Spleen (tissue), 7 donors: ENCODE results near the gene FAM156B.
"Not testable (repeated sequence)": the region's sequence is repeated elsewhere in the genome, so short reads cannot be mapped to it uniquely, and the experiment has no call there.

Source experiments
- CTCF ChIP-seq, 11 experiments: fragments of 200-600 bp in 7 of 11; fragments of 450-650 bp in 4 of 11; sonication (generic) in 4 of 11; IDR thresholded peaks in 8 of 11; conservative IDR thresholded peaks in 3 of 11; 1 replicate in 7 of 11; 2 replicates in 4 of 11; pipeline versions ENCODE4 v1.4.0 to v1.8.0; 2016 to 2021; ENCODE audit warnings: antibody characterized with exemption in 11 of 11, inconsistent platforms in 4 of 11, mild to moderate bottlenecking in 1 of 11
- POLR2AphosphoS5 ChIP-seq, 3 donors: sonication (generic); formaldehyde crosslinking; IDR thresholded peaks; one replicate each; pipeline ENCODE4 v1.5.1; 2017; ENCODE audit warnings: antibody characterized with exemption in 3 of 3
- donor health status: DM: no; HTN: no; CAD: no; lungs with moderate emphysema.
- donor health status: DM: no; HTN: no; CAD: no.
- donor health status: DM: no; HTN: no; CAD: no.

- TF ChIP-seq CTCF (IDR thresholded peaks at IDR 0.05 in 8 of 11, conservative IDR thresholded peaks at IDR 0.05 in 3 of 11); POLR2AphosphoS5 (IDR thresholded peaks at IDR 0.05): not testable (repeated sequence)
These were observed 51.1 kb downstream of the FAM156B start for GRCh38 chrX:52948265-52948664.
